Measurements from ENCODE around the gene MAD1L1. TPM values are rescaled to one million over a fixed set of nuclear protein-coding genes. Genes with fewer than 3 reads are reported as not detected.
A peak's percentile ranks its signal among the peaks of the same experiment; 100 is the strongest.

Gene MAD1L1
- total RNA-seq, 1 experiment from 2014 or later, result 38.5 TPM

DNA sequence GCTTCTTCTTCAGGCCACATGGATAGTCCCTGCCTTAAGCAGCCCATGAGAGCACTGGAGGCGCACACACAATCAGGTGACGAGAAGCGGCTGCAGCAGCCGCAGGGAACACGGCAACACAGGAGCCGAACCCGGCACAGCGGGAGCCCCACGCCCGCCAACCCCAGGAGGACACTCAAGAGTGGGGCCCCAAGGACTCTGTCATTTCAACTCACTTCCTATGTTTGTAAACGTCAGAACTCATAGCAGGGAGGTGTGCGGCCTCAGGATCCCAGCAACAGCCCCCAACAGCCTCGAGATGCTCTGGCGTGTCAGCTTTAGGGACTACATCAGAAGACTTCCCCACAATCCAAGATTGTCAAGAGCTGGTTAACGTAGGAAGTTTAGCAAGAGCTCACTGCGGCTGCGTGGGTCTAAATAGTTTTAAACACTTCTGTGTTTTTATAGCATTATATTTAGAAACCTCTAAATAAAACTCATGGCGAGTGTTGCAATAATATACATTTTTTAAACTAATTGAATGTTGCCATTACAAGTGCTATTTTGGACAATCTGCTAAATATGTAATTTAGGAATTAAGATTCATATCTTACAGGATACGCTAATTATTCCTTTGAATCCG is 123.4 kb downstream of the MAD1L1 start:
- H3K4me1 ChIP-seq (ENCODE audit: control insufficient read depth in 1 of 2, insufficient read depth in 2 of 2, low read length in 2 of 2), result peaks cover 49 to 92% of the 10 kb centered on the region in 2 experiments
- peak overlapping the region; percentile 85 for H3K4me2 ChIP-seq (ENCODE audit: low read length)
- H2AFZ ChIP-seq (ENCODE audit: low read depth, low read length, poor library complexity, severe bottlenecking), result no peak overlapping the region
- RAD21 ChIA-PET (ENCODE audit: low non-redundant PET in 1 of 2, low total read pairs in 2 of 2, uncharacterized antibody in 2 of 2, unreplicated experiment in 2 of 2), result no interaction called here
- no peak for TF ChIP-seq ZNF274 (IDR thresholded peaks at IDR 0.05; ENCODE audit: low read depth, low read length)
- TF ChIP-seq TCF7L2 (IDR thresholded peaks at IDR 0.05; ENCODE audit: borderline replicate concordance, extremely low read depth, insufficient read depth, insufficient read length), result no peak
- TF ChIP-seq POLR2A (IDR thresholded peaks at IDR 0.05; ENCODE audit: borderline replicate concordance, extremely low read depth, insufficient read depth, insufficient read length), result no peak
- TF ChIP-seq, protein P1, sequence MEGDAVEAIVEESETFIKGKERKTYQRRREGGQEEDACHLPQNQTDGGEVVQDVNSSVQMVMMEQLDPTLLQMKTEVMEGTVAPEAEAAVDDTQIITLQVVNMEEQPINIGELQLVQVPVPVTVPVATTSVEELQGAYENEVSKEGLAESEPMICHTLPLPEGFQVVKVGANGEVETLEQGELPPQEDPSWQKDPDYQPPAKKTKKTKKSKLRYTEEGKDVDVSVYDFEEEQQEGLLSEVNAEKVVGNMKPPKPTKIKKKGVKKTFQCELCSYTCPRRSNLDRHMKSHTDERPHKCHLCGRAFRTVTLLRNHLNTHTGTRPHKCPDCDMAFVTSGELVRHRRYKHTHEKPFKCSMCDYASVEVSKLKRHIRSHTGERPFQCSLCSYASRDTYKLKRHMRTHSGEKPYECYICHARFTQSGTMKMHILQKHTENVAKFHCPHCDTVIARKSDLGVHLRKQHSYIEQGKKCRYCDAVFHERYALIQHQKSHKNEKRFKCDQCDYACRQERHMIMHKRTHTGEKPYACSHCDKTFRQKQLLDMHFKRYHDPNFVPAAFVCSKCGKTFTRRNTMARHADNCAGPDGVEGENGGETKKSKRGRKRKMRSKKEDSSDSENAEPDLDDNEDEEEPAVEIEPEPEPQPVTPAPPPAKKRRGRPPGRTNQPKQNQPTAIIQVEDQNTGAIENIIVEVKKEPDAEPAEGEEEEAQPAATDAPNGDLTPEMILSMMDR (IDR thresholded peaks at IDR 0.05 in 2 of 3, conservative IDR thresholded peaks at IDR 0.05 in 1 of 3; ENCODE audit: borderline replicate concordance in 1 of 3, insufficient read depth in 1 of 3, low read depth in 2 of 3, low read length in 2 of 3), result no peak
- TF ChIP-seq EGR1 (IDR thresholded peaks at IDR 0.05; ENCODE audit: low read depth), result no peak
- no peak for TF ChIP-seq SP1 (IDR thresholded peaks at IDR 0.05; ENCODE audit: low read depth)
- TF ChIP-seq ELF1 (IDR thresholded peaks at IDR 0.05; ENCODE audit: borderline replicate concordance, low read depth), result no peak
- CTCF ChIA-PET, result no interaction called here
- H3K9ac ChIP-seq (ENCODE audit: low read length), result peak overlapping the region; percentile 79
- peak overlapping the region; percentile 94 for H3K27ac ChIP-seq (ENCODE audit: low read depth, low read length)
- no peaks in the 10 kb centered on the region for H3K9me2 ChIP-seq (ENCODE audit: insufficient read depth)
- no peak for DNase-seq (ENCODE audit: low read depth, low spot score)
- H3K9me3 ChIP-seq (ENCODE audit: control insufficient read depth in 1 of 2, insufficient read depth in 1 of 2, low read depth in 1 of 2, low read length in 2 of 2), result no peaks in the 10 kb centered on the region
- peak overlapping the region; percentile 48 to 58 for H3K4me3 ChIP-seq (replicated peaks in 1 of 2; ENCODE audit: low read depth in 1 of 2, low read length in 2 of 2)
- intact Hi-C loops (cut with micrococcal nuclease), result loop anchor here (10.0 kb wide), 1 partner anchor 95 kb away; no protein-coding TSS in a partner anchor
- BruUV-seq (replicated peaks), result no TSS peak
- POLR2A ChIA-PET, result no interaction called here
- no peak for ATAC-seq
- peaks cover 21% of the 10 kb centered on the region for H3K79me2 ChIP-seq (ENCODE audit: insufficient read depth, low read length)
- no peaks in the 10 kb centered on the region for H4K20me1 ChIP-seq (ENCODE audit: insufficient read depth)
- H3K36me3 ChIP-seq (ENCODE audit: control insufficient read depth in 1 of 2, insufficient read depth in 2 of 2, low read length in 2 of 2), result no peaks in the 10 kb centered on the region
- no peaks in the 10 kb centered on the region for H3K27me3 ChIP-seq (ENCODE audit: insufficient read depth, low read length)
